Measurements from ENCODE around the gene PKP1.

Gene PKP1

DNA sequence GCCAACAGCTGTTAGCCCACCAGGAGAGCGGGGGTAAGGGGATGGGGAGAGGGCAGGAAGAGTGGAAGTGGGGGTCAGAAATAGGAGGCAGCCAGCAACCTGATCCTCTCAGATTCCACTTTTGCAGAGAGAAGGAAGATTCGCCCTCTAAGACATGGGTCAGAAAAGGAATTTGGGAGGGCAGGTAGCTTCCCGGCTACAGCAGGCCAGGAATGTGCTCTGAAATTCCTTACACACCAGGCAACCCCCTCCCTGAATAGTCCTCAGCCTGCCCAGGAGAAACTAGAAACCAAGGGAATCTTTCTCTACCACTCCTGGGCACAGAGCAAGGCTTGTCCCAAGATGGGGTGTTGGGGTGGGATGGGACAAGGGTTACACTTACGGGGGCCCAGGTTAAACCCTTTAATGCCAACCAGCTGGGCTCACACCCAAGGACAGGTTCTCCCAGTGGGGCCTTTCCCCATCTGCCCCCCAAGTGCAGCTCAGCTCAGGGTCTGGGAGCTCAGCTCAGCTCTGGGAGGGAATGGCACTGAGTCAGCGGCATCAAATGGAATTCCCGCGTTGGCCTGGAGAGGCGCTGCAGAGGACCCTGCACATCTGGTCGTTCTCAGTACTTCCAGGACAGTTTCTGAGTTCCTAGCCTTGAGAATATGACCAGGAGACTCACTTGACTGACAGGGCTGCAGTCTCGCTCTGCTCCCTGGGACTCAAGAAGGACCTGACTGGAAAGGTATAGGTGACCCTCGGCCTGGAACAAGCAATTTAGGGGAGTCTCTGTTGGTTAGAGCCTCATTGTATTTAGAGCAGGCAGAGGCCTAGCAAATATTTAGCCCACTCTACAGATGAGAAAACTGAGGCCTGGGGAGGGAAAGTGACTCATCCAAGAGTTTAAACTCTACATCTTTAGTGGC, 93.4 kb downstream of the PKP1 start:
- no peak overlapping the region for H3K27ac ChIP-seq
- TF ChIP-seq ZFX (IDR thresholded peaks at IDR 0.05; ENCODE audit: borderline replicate concordance): no peak
- TF ChIP-seq, protein P1, sequence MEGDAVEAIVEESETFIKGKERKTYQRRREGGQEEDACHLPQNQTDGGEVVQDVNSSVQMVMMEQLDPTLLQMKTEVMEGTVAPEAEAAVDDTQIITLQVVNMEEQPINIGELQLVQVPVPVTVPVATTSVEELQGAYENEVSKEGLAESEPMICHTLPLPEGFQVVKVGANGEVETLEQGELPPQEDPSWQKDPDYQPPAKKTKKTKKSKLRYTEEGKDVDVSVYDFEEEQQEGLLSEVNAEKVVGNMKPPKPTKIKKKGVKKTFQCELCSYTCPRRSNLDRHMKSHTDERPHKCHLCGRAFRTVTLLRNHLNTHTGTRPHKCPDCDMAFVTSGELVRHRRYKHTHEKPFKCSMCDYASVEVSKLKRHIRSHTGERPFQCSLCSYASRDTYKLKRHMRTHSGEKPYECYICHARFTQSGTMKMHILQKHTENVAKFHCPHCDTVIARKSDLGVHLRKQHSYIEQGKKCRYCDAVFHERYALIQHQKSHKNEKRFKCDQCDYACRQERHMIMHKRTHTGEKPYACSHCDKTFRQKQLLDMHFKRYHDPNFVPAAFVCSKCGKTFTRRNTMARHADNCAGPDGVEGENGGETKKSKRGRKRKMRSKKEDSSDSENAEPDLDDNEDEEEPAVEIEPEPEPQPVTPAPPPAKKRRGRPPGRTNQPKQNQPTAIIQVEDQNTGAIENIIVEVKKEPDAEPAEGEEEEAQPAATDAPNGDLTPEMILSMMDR (IDR thresholded peaks at IDR 0.05): peak; percentile 96

DNA sequence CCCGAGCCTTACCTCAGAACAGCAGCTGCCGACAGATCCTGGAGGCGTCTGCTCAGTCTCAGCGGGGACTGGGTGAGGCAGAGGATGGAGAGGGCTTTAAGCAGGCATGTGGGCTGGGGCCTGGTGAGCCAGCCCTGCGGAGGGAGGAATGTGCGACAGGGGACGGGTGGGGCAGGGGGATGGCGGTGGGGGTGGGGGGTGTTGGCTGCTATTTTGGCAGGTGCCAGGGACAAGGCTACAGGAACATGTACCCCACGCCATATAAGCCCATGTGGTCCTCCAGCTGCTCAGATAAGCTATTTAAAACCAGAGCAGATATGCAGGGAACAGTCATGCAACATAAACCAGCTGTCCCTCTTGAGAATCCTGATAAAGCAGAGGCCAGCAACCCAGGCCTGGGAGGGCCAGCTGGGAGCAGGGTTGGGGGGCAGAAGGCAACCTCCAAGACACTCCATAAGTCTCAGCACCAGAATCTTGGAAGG, 94.3 kb downstream of the PKP1 start, which contains the start of gene TNNT2:
Gene TNNT2, minus strand, starts transcription at position 70 of the 482 bp plus-strand sequence. CDS start 4,426 bp downstream, outside the sequence.
- no peak within 1 kb of the TSS for H3K27ac ChIP-seq
- TF ChIP-seq, protein P1 (IDR thresholded peaks at IDR 0.05): no peak
- TF ChIP-seq ZFX (IDR thresholded peaks at IDR 0.05; ENCODE audit: borderline replicate concordance): no peak

DNA sequence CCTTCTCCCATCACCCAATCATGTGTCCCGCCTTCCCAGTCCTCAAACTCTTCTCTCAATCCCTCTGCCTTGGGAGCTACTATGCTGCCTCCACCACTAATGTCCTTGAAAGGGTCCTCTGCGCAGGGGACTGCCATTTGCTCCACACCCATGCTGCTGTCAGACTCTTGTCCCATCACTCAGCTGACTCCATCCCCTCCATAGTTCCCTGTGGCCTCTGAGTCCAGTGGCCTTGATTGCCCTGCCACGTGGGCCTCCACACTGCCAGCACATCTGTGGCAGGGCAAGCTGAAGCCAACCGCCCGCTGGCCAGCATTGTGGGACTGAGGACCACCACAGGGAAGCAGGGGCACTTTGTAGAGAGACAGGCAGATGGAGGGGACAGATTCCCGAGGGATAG, 95.5 kb downstream of the PKP1 start:
- no peak for TF ChIP-seq ZFX (IDR thresholded peaks at IDR 0.05; ENCODE audit: borderline replicate concordance)
- TF ChIP-seq, protein P1 (IDR thresholded peaks at IDR 0.05): no peak
- H3K27ac ChIP-seq: no peak overlapping the region

DNA sequence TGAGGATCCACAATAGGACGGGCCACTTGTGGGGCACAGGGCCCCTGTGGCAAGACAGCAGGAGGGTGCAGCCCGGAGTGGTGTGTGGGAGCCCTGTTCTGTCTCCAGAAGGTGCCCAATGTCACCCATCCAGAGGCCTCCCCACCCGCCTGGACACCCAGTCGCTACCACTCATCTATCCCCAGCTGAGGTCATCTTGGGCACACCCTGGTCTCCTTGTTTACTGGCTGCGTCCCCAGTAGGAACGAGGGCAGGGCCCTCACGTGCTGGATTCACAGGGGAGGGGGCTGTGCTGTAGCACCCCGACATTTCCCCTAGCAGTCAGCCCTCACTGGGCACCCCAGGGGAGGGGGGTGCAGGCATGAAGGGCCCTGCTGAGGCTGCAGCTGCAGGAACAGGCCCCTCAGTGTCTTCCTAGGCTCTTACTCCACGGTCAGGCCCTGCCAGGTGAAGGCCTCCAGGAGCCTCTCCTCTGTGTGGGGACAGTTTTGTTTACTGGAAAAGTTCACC, 96.5 kb downstream of the PKP1 start:
- H3K27ac ChIP-seq: no peak overlapping the region
- TF ChIP-seq, protein P1 (IDR thresholded peaks at IDR 0.05): no peak
- TF ChIP-seq ZFX (IDR thresholded peaks at IDR 0.05; ENCODE audit: borderline replicate concordance): no peak

DNA sequence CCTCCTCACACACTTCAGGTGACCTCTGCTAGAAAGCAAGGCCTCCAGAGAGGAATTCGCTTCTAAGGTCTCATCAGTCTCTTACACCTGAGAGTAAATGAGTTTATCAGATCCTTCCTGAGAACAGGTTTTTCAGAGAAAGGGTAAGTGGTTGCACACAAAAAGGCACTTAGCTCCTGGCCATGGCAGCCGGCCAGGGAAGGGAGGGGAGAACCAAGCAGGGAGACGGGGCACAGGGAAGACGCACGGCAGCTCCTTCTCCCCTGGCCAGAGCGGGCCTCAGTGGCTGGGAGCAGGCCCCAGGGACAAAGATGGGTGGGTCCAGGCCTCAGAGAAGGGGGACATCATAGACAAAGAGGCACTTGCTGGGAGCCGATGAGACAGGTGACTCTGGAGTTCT, 97.8 kb downstream of the PKP1 start:
- no peak overlapping the region for H3K27ac ChIP-seq
- TF ChIP-seq, protein P1 (IDR thresholded peaks at IDR 0.05): no peak
- no peak for TF ChIP-seq ZFX (IDR thresholded peaks at IDR 0.05; ENCODE audit: borderline replicate concordance)

All from 22Rv1 (cell line).